ENCODE results near the gene GRIK1. TPM values are rescaled to one million over a fixed set of nuclear protein-coding genes. Genes with fewer than 3 reads are reported as not detected.

GRIK1 gene
- total RNA-seq, 2 donors from 2014 or later: 0.36 TPM; not detected in 1

GRCh38 chr21:29896884-29897283 lies 42.9 kb downstream of the GRIK1 start:
- H3K4me3 ChIP-seq: no peak overlapping the region
- intact Hi-C loops (cut with DNase I): no loop called here
- H3K27ac ChIP-seq: no peak overlapping the region
- 72% methylated on average over 3 of the region's 3 CpGs for WGBS
- no peaks in the 10 kb centered on the region for H3K27me3 ChIP-seq (replicated peaks; ENCODE audit: insufficient read depth)
- no peak for TF ChIP-seq POLR2A (IDR thresholded peaks at IDR 0.05)
- no peaks in the 10 kb centered on the region for H3K9me3 ChIP-seq
- H3K4me1 ChIP-seq (replicated peaks): no peaks in the 10 kb centered on the region
- DNase-seq (ENCODE audit: low spot score): no peak
- H3K36me3 ChIP-seq: no peaks in the 10 kb centered on the region

GRCh38 chr21:29893687-29894086 lies 46.1 kb downstream of the GRIK1 start:
- DNase-seq (ENCODE audit: low spot score): no peak
- Histone ChIP-seq H3K36me3 (no peaks in the 10 kb centered on the region), H3K4me3 (no peak overlapping the region), H3K4me1 (replicated peaks) (no peaks in the 10 kb centered on the region), H3K27ac (no peak overlapping the region), H3K27me3 (replicated peaks; ENCODE audit: insufficient read depth) (no peaks in the 10 kb centered on the region), H3K9me3 (no peaks in the 10 kb centered on the region)
- TF ChIP-seq CTCF (IDR thresholded peaks at IDR 0.05) (no peak), POLR2A (IDR thresholded peaks at IDR 0.05) (no peak), POLR2AphosphoS5 (IDR thresholded peaks at IDR 0.05) (no peak)
- 94% methylated on average over 3 of the region's 3 CpGs for WGBS
- intact Hi-C loops (cut with DNase I): no loop called here

- Histone ChIP-seq H3K4me3 (no peak overlapping the region), H3K4me1 (replicated peaks) (no peaks in the 10 kb centered on the region), H3K36me3 (no peaks in the 10 kb centered on the region), H3K9me3 (no peaks in the 10 kb centered on the region), H3K27me3 (replicated peaks; ENCODE audit: insufficient read depth) (no peaks in the 10 kb centered on the region), H3K27ac (no peak overlapping the region)
- DNase-seq (ENCODE audit: low spot score): no peak
- intact Hi-C loops (cut with DNase I): no loop called here
- TF ChIP-seq POLR2A (IDR thresholded peaks at IDR 0.05) (no peak), POLR2AphosphoS5 (IDR thresholded peaks at IDR 0.05) (no peak), CTCF (IDR thresholded peaks at IDR 0.05) (no peak)
- whole genome bisulfite sequencing: 93% methylated on average over 6 of the region's 6 CpGs
Measured at GRCh38 chr21:29892379-29892778, 47.4 kb downstream of the GRIK1 start.

- TF ChIP-seq POLR2AphosphoS5 (IDR thresholded peaks at IDR 0.05) (no peak), POLR2A (IDR thresholded peaks at IDR 0.05) (no peak), CTCF (IDR thresholded peaks at IDR 0.05) (no peak)
- Histone ChIP-seq H3K4me1 (replicated peaks) (no peaks in the 10 kb centered on the region), H3K36me3 (no peaks in the 10 kb centered on the region), H3K9me3 (no peaks in the 10 kb centered on the region), H3K27me3 (replicated peaks; ENCODE audit: insufficient read depth) (no peaks in the 10 kb centered on the region), H3K27ac (no peak overlapping the region), H3K4me3 (no peak overlapping the region)
- intact Hi-C loops (cut with DNase I): loop anchor here (10.0 kb wide), 1 partner anchor 64 kb away; no protein-coding TSS in a partner anchor
- no peak for DNase-seq (ENCODE audit: low spot score)
- 68% methylated on average over 2 of the region's 2 CpGs for WGBS
Measured at GRCh38 chr21:29888437-29888836, 51.4 kb downstream of the GRIK1 start.

- Histone ChIP-seq H3K27me3 (replicated peaks; ENCODE audit: insufficient read depth) (no peaks in the 10 kb centered on the region), H3K9me3 (no peaks in the 10 kb centered on the region), H3K4me3 (no peak overlapping the region), H3K4me1 (replicated peaks) (no peaks in the 10 kb centered on the region), H3K27ac (no peak overlapping the region), H3K36me3 (no peaks in the 10 kb centered on the region)
- TF ChIP-seq POLR2AphosphoS5 (IDR thresholded peaks at IDR 0.05) (no peak), CTCF (IDR thresholded peaks at IDR 0.05) (no peak), POLR2A (IDR thresholded peaks at IDR 0.05) (no peak)
- intact Hi-C loops (cut with DNase I): loop anchor here (10.0 kb wide), 1 partner anchor 63 kb away; no protein-coding TSS in a partner anchor
- no peak for DNase-seq (ENCODE audit: low spot score)
Measured at GRCh38 chr21:29887313-29888009, 52.3 kb downstream of the GRIK1 start.

Measured in prostate gland (tissue), 2 donors.